Anterior cingulate cortex (tissue), 58 donors: ENCODE measurements around the gene KCNAB3.
A peak's percentile ranks its signal among the peaks of the same experiment; 100 is the strongest.
"Not testable (repeated sequence)": the region's sequence is repeated elsewhere in the genome, so short reads cannot be mapped to it uniquely, and the experiment has no call there.

ENCODE experiments used
- DNase-seq, 58 donors: peaks; one replicate each; lab custom pipeline; 2025; lab: John Stamatoyannopoulos, UW

The KCNAB3 gene

DNA sequence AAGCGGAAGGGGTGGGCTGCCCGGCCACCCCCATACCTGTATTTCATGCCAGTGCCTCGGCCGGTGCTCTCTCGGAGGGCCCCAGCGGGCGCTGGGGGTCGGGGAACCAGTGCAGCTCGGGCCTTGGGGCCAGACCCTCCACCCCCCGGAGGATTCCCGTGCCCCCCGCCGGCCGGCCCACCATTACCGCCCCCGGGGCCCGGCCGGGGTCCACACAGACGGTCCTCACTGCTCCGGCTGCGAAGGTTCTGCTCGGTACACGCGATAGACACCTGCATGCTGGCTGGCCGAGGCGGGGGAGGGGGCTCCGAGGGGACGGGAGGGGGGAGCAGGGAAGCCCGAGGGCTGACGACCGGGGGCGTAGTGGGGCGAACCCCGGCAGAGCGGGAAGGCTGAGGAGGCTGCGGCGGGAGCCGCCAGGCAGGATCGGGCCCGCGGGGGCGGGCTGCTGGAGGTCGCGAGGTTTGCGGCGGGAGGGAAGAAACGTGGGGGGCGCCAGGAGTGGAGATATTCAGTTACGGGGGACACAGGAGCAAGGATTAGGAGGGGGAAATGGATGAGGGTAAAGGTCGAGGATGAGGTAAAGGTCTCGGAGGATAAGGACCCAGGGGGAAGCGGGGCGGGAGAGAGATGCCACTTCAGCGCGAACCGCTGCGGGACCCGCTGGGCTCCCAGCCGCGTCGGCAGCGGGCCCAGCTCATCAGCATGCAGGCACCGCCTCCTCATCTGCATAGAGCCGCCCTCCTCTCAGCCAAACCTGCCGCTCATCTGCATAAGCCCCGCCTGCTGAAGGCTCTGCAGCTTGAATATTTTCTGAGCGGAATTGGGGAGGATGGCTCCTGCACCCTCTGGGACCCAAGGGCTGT lies at the start of gene KCNAB3:
TSS of gene KCNAB3 (minus strand) at position 699 of the 866 bp plus-strand sequence. CDS start at position 278, 421 bp downstream.
- DNase-seq, result peak in 52 of 58 donors; percentile 4 to 84 (median 58)

DNA sequence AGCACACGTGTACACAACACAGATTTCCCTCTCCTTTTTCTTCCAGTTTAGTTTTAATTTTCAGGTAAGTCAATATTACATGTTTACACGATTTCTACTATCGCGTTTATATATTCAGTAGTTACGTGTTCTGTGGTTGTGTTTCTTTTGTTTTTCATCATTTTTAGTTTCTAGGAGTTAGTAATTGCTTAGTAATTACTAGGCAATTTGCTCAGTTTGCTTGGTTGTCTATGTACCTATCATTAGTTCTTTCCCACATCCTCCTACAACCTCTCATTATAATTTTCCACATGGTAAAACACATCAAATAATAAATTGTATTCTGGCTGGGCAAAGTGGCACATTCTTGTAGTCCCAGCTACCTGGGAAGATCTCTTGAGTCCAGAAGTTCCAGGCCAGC lies 48.1 kb upstream of the KCNAB3 start:
- no peak for DNase-seq

DNA sequence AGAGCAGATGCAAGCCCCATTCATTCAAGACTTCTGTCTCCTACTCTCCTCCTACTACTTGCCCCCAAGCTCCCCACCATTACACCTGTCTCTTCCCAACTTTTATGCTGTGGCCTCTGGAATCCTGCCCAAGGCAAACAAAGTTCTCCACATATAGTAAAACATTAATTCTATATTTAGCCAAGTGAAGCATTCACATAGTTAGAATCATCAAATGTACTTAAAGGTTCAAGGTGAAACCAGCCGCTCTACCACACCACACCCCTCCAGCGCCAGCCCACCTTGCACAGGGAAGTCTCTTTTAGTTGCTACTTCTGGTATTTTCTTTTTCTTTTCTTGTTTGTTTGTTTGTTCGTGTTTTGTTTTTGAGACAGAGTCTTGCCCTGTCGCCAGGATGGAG lies 47.4 kb upstream of the KCNAB3 start:
- DNase-seq, result no peak

DNA sequence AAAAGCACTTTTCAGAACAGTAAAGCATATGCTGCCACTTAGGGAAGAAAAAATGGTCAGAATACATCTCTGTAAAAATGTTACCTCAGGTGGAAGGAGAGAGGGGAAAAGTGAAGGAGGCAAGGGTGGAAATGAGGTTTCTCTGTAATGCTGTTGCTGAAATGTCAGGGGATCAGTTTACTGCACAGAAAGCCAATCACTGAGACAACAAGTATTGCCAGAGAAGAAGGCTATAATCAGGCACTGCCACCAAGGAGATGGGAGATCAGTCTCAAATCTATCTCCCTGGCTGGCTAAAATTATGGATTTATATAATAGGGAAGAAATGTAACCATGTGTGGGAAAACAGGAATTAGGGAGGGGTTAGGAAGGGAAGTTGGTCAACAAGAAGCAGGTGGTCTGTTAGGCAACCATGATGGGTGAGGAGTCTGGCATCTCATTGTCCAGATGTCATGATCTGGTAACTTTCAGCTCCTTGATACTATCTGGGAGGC lies 45.0 kb upstream of the KCNAB3 start:
- DNase-seq, result no peak

DNA sequence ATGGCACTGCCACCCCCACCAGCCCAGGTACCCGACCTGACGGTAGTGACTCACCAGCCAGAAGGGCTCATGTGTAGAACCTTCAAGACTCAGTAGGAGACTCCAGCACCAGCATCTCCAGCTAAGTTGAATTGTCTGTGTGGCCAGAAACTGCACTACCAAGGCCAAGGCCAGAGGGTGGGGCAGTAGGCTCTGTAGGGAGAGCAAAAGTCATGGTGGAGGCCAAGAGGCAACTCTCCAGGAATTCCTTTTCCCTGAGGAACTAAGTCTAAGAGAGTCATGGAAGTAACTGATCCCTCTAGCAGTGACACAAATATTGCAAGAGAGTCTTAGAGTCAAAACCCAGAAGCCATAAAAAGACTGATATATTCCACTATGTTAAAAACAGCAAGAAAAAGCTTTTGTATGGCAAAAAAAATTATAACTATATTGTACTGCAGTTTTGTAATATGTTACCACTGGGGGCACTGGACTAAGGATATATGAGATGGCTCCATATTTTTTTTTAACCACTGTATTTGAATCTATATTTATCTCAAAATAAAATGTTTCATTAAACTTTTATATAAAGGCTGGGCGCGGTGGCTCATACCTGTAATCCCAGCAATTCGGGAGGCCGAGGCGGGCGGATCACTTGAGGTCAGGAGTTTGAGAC lies 42.6 kb upstream of the KCNAB3 start:
- DNase-seq, result no peak

DNA sequence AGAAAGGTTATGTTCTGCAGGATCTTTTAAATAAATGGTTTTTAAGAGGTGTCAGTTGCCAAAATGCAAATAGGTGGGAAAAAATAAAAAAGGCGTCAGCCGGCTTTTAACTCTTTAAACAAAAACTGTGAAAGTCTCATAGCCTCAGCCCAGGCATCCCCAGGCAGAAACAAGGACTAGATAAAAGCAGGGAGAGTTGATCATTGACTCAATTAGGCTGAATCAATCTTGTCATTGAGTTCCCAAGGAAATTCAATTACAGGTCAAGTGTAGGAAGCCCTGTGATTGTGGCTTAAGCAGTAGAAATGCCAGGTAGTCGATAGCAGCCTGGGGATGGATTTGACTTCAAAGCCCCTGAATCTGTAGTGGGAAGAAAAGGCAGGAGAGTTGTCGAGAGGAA lies 42.0 kb upstream of the KCNAB3 start:
- DNase-seq, result no peak

DNA sequence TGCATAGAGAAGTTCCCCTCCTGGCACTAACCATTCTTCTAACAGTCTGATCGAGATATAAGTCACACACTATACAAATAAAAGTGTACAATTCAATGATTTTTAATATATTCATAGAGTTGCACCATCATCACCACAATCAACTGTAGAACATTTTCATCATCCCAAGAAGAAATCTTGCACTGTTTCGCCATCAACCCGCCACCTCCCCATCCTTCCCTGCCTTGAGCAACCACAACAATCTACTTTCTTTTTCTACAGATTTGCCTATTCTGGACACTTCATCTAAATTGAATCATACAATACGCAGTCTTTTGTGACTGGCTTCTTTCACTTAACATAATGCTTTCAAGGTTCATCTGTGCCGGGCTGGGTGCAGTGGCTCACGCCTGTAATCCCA lies 39.8 kb upstream of the KCNAB3 start:
- DNase-seq, result no peak

DNA sequence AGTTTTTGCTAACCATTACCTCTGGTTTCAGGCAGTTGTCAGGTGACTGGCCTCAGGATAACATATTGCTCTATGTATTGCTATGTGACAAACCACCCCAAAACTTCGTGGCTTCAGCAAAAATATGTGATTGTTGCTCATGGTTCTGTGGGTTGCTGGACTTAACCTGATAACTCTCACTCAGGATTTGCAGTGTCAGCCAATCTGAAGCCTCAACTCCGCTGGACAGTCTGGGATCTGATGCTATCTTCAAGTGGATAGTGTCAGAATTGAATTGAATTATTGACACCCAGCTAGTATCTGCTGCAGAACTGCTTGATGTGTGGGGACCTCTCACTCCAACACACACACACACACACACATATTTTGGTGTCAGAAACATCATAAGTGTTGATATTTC lies 38.1 kb upstream of the KCNAB3 start:
- DNase-seq, result no peak

DNA sequence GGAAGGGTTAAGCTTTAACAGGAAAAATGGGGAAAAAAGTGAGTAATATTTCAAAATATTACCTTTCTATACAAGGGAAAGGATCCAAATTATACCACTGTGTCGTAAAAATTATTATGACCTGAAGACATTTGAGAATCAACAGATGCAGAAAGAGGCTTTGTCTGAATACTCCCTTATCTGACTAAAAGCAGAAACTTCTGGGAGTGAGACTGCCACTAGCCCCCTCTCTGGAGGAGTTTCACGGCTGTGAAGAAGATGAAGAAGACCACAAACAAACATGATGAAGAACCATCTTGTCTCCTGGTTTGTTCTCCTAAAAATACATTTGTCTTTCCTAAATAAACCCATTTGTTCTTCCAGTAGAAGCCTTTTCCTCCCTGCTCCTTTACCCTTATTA lies 31.8 kb upstream of the KCNAB3 start:
- DNase-seq, result no peak

DNA sequence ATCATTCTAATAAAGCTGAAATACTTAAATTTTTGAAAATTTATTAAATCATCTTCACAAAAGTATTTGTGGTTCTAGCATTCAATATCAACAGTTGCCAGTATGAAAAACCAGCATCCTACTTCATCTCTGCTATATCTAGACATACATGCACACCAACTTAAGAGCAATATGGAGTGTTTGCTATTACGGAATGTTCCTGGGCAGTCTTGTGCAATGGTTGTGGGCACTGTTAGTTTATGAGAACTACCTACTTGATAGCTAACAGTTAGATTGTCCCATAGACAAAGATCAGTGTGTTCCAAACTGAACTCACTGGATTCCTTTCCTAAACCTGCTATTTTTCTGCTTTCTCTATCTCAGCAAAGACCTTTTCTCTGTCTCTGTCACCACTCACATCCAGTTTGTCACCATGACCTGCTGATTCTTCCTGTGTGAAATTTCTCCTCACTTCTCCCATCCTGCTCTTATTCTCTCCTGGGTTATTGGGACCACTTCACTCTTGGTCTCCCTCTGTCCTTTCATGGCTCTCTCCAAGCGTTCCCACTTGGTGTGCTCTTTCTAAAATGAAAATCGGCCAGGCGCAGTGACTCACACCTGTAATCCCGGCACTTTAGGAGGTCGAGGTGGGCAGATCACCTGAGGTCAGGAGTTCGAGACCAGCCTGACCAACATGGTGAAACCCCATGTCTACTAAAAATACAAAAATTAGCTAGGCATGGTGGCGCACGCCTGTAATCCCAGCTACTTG lies 30.0 kb upstream of the KCNAB3 start:
- no peak for DNase-seq

DNA sequence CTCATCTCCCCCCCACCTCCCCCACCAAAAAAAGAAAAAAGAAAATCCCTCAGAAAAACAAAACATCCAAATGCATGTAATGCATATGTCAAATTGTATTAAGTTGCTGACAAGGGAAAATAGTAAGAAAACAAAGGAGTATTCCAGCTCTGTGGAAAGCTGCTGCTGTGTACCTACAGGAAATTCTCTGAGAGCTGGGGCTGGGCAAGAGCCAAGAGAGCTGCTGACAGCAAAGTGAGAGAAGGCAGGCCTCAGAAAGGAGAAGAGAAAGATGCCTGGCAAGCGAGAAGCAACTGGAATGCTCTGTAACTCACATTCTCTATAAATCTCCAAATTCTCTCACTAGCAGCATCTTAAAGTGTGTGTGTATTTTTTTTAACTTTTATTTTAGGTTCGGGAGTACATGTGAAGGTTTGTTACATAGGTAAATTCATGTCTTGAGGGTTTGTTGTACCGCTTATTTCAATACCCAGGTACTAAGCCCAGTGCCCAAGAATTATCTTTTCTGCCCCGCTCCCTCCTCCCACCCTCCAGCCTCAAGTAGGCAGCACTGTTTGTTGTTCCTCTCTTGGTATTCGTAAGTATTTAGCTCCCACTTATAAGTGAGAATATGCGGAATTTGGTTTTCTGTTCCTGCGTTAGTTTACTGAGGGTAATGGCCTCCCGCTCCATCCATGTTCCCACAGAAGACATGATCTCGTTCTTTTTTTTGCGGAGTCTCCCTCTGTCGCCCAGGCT lies 26.7 kb upstream of the KCNAB3 start:
- peak in 9 of 58 donors; percentile 1 to 5 (median 4) for DNase-seq

DNA sequence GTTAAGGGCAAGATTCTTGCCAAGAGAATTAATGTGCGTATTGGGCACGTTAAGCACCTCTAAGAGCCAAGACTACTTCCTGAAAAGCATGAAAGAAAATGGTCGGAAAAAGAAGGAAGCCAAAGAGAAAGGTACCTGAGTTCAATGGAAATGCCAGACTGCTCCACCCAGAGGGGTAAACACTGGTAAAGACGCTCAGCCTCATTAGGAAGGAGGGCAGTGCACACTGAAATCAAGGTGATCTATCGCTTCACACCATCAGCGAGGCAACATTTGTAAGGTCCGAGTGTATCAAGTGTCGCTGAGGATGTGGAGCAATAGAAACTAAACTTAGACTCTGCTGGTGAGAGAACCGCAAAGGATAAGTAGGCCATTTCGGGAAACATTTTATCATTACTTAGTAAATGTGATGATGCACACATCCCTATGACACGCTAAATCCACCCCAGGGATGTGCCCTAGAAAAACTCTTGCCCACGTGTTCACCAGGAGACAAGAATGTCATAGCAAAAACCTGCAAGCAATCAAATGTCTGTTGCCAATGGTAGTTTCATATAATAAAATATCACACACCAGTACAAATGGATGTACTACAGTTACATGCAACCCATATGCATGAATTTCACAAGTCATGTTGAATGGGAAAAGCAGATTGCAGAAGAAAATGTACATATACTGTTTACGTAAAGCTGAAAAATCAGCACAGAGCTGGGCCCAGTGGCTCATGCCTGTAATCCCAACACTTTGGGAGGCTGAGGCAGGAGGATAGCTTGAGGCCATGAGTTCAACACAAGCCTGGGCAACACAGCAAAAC lies 26.0 kb upstream of the KCNAB3 start:
- DNase-seq, result no peak

DNA sequence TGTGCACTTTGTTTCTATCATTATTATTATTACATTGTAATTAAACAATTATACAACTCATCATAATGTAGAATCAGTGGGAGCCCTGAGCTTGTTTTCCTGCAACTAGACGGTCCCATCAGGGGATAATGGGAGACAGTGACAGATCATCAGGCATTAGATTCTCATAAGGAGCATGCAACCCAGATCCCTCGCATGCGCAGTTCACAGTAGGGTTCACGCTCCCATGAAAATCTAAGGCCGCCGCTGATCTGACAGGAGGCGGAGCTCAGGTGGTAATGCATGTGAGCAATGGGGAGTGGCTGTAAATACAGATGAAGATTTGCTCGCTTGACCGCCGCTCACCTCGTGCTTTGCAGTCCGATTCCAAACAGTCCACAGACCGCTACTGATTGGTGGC lies 23.6 kb upstream of the KCNAB3 start:
- not testable (repeated sequence) for DNase-seq

DNA sequence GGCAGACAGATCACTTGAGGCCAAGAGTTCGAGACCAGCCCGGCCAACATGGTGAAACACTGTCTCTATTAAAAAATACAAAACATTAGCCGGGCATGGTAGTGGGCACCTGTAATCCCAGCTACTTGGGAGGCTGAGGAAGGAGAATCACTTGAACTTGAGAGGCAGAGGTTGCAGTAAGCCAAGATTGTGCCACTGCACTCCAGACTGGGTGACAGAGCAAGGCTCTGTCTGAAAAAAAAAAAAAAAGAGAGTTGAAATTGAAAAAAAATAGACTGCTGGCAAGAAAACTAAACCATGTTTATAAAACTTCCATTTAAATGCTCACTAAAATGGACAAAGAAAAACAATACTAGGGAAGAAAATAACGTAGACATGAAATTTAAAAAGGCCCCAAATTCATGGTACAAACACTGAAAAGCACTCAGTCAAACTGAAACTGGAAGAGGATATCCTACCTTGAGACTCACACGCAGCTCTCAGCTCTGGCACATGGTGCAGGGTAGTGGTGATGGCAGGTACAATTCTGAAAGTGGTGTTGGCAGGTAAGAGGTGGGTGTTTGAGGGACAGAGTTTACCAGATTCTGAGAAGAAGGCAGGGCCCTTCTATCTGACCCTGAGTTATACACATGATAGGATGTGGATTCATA lies 21.6 kb upstream of the KCNAB3 start:
- no peak for DNase-seq

DNA sequence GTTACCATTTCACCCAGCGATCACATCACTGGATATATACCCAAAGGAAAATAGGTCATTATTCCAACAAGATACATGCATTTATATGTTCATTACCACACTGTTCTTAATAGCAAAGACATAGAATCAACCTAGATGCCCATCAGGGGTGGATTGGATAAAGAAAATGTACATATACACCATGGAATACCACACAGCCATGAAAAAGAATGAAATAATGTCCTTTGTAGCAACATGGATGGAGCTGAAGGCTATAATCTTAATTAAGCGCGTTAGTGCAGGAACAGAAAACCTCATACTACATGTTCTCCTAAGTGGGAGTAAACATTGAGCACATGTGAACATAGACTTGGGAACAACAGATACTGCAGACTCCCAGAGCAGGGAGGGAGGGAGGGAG lies 20.9 kb upstream of the KCNAB3 start:
- no peak for DNase-seq

DNA sequence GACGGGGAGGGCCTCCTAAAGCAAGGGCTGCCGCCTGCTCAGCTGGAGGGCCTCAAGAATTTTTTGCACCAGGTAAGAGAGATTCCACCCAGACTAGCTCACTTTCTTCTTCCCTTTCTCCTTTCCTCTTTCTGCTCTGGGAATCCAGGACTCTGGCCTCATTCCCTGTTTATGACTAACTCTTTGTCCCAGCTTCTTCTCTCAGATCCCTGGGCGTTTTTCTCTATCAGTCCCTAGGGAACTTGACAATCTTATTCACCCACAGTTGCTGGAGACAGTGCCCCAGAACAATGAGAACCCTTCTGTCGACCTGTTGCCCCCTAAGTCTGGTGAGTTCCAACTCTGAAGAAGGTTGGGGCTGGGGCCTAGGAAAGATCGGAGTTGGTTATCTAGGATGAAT lies 18.0 kb upstream of the KCNAB3 start:
- no peak for DNase-seq

DNA sequence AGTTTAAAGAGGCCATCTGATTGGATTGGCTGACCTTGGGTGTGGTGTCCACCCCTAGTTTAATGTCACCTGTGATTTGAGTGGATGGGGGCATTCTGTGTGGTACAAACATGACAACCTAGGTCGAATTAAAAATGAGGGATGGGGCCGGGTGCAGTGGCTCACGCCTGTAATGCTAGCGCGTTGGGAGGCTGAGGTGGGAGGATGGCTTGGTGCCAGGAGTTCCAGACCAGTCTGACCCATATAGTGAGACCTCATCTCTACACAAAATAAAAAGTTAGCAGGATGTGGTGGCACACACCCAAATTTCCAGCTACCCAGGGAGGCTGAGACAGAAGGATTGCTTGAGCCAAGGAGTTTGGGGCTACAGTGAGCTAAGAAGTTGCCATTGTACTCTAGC lies 16.8 kb upstream of the KCNAB3 start:
- no peak for DNase-seq

DNA sequence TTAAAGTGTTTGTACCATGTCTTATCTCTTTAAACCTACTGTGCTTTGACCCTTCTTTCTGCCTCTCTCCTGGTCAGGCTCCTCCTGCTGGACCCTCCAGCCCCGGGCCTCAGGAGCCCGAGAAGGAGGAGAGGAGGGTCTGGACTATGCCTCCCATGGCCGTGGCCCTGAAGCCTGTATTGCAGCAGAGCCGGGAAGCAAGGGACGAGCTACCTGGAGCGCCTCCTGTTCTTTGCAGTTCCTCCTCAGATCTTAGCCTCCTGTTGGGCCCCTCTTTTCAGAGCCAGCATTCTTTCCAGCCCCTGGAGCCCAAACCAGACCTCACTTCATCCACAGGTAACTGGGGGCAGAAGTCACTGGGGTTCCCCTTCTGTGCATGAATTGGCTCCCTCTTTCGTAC lies 16.0 kb upstream of the KCNAB3 start:
- DNase-seq, result no peak

DNA sequence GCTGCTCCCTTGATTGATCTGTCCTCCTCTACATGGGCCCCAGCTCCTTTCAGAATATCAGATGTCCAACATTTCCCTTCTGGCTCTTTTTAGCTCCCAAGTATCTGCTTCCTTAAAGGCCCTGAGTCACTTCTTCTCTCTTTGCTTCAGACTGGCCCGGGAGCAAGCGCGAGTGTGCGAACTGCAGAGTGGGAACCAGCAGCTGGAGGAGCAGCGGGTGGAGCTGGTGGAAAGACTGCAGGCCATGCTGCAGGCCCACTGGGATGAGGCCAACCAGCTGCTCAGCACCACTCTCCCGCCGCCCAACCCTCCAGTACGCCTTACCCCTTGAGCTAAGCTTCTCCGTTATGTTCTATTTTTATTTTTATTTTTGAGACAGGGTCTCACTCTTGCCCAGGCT lies 14.7 kb upstream of the KCNAB3 start:
- no peak for DNase-seq
